ENCODE results near the gene CCHCR1. TPM values are rescaled to one million over a fixed set of nuclear protein-coding genes. Genes with fewer than 3 reads are reported as not detected.
"Not testable (repeated sequence)": the region's sequence is repeated elsewhere in the genome, so short reads cannot be mapped to it uniquely, and the experiment has no call there.

The CCHCR1 gene
- total and polyA plus RNA-seq, 2 of the 13 experiments (the other 11 are each of a cell fraction or from before 2014, with no cell fraction given): 14.6 to 28.2 TPM

GRCh38 chr6:31192431-31193105 lies 35.0 kb upstream of the CCHCR1 start (continued):
- 0 out of 2 replicates have a peak, but pooled peaks have one; percentile 23 for TF ChIP-seq ZNF318 (CRISPR knock-in tag; IDR thresholded peaks at IDR 0.05)
- TF ChIP-seq HDAC2 (CRISPR knock-in tag; IDR thresholded peaks at IDR 0.05): peak; percentile 49; the same call in 1 of the 2 replicates
- TF ChIP-seq HMGXB3 (CRISPR knock-in tag; IDR thresholded peaks at IDR 0.05; ENCODE audit: borderline replicate concordance): peak; percentile 54; the same call in 1 of the 2 replicates
- TF ChIP-seq ARID5B (CRISPR knock-in tag; IDR thresholded peaks at IDR 0.05): peak; percentile 52; the same call in 1 of the 2 replicates
- peak; percentile 67 for TF ChIP-seq TEAD3 (CRISPR knock-in tag; optimal IDR thresholded peaks at IDR 0.05; ENCODE audit: borderline replicate concordance)
- peak; percentile 93 for TF ChIP-seq CTCF (CRISPR knock-in tag; IDR thresholded peaks at IDR 0.05)
- peak; percentile 44; the same call in 1 of the 2 replicates for TF ChIP-seq ZKSCAN1 (IDR thresholded peaks at IDR 0.05; ENCODE audit: low read length)
- TF ChIP-seq KDM1A (CRISPR knock-in tag; IDR thresholded peaks at IDR 0.05): peak; percentile 92
- TF ChIP-seq SOX6 (IDR thresholded peaks at IDR 0.05): not testable (repeated sequence)
- peak; percentile 23; the same call in 1 of the 2 replicates for TF ChIP-seq SOX6 (CRISPR knock-in tag; IDR thresholded peaks at IDR 0.05)

All from HepG2 (cell line).